HepG2 (cell line): Measurements from ENCODE around the gene CREBBP. TPM values are rescaled to one million over a fixed set of nuclear protein-coding genes. Genes with fewer than 3 reads are reported as not detected.

Experiments used
- ATAC-seq: fragments of 200-7000 bp; cut with Tn5 transposase; 3 replicates; pipeline ENCODE4 v1.9.1; 2020; ENCODE audit warnings: mild to moderate bottlenecking, moderate library complexity
- BruUV-seq: library from RNA; stranded (reverse); fragments of 400-500 nt; replicated peaks from 2 replicates; lab custom pipeline; 2021; lab: Mats Ljungman, UMichigan
- CTCF ChIA-PET: fragments of 300-600 bp; formaldehyde crosslinking; extraction: SDS; loops from one replicate; lab custom pipeline; 2021; ENCODE audit warnings: low total read pairs, inconsistent platforms, low intra/inter-chr PET ratio; lab: Yijun Ruan, JAX
- POLR2A ChIA-PET: fragments of 350-600 bp; sonication (Branson Sonifier 250); formaldehyde crosslinking; loops from one replicate; lab custom pipeline; 2020; ENCODE audit warnings: antibody characterized with exemption, inconsistent platforms; lab: Yijun Ruan, JAX
- DNase-seq: peaks from one replicate; pipeline ENCODE4 v3.0.0-alpha.2; 2015; ENCODE audit warnings: low spot score
- FAIRE-seq: peaks from 3 replicates; lab custom pipeline; 2011; peaks lifted over from hg19 to GRCh38; lab: Jason Lieb, UNC
- H2AFZ ChIP-seq: one replicate; pipeline ENCODE4 v1.6.1; 2011; ENCODE audit warnings: low read length, inconsistent platforms
- H3K27ac ChIP-seq: fragments of 300-600 bp; 3 replicates; pipeline ENCODE4 v1.8.0; 2011; ENCODE audit warnings: mixed run types, mild to moderate bottlenecking, mixed read lengths, low read length, inconsistent platforms; ENCODE audit not compliant: insufficient read depth; ENCODE audit errors: extremely low read length
- H3K27me3 ChIP-seq, 2 experiments: fragments of 200-600 bp in 1 of 2; 2 replicates in 1 of 2; 3 replicates in 1 of 2; pipeline versions ENCODE4 v1.6.0 to v1.8.0; 2011; ENCODE audit warnings: low read length in 2 of 2, mild to moderate bottlenecking in 2 of 2, moderate library complexity in 2 of 2, inconsistent platforms in 1 of 2; ENCODE audit not compliant: insufficient read depth in 2 of 2, control insufficient read depth in 1 of 2
- H3K36me3 ChIP-seq, 2 experiments: fragments of 200-600 bp in 1 of 2; replicated peaks in 1 of 2; 2 replicates in 1 of 2; 3 replicates in 1 of 2; pipeline versions ENCODE4 v1.5.1 to v1.8.0; 2011; ENCODE audit warnings: low read length in 2 of 2, inconsistent platforms in 1 of 2; ENCODE audit not compliant: insufficient read depth in 2 of 2, control insufficient read depth in 1 of 2
- H3K4me1 ChIP-seq: 2 replicates; pipeline ENCODE4 v1.5.1; 2012; ENCODE audit warnings: low read length, inconsistent platforms; ENCODE audit not compliant: insufficient read depth
- H3K4me2 ChIP-seq: 2 replicates; pipeline ENCODE4 v1.6.0; 2011; ENCODE audit warnings: low read depth, low read length, inconsistent platforms
- H3K4me3 ChIP-seq, 3 experiments: fragments of 200-600 bp in 1 of 3; sonication (generic), shearing (Covaris generic) in 1 of 3; replicated peaks in 1 of 3; 2 replicates each; pipeline ENCODE4 v1.5.1; 2011 to 2016; ENCODE audit warnings: low read length in 3 of 3, inconsistent platforms in 2 of 3, low read depth in 2 of 3, mild to moderate bottlenecking in 2 of 3, control low read depth in 1 of 3, mixed read lengths in 1 of 3; ENCODE audit not compliant: insufficient read depth in 1 of 3
- H3K79me2 ChIP-seq: one replicate; pipeline ENCODE4 v1.6.1; 2011; ENCODE audit warnings: low read length, inconsistent platforms; ENCODE audit not compliant: insufficient read depth
- H3K9ac ChIP-seq: 2 replicates; pipeline ENCODE4 v1.6.0; 2011; ENCODE audit warnings: mild to moderate bottlenecking, low read depth, low read length, inconsistent platforms; ENCODE audit not compliant: insufficient read depth
- H3K9me3 ChIP-seq: 2 replicates; pipeline ENCODE4 v1.5.1; 2012; ENCODE audit warnings: mild to moderate bottlenecking, low read length
- H4K20me1 ChIP-seq: 2 replicates; pipeline ENCODE4 v1.6.0; 2011; ENCODE audit warnings: inconsistent platforms, mild to moderate bottlenecking, low read length, moderate library complexity; ENCODE audit not compliant: insufficient read depth
- AKAP8 ChIP-seq: sonication (generic); formaldehyde crosslinking; IDR thresholded peaks from 2 replicates; pipeline ENCODE4 v1.5.1; 2020; ENCODE audit warnings: mild to moderate bottlenecking, missing genetic modification reagents
- KDM1A ChIP-seq: IDR thresholded peaks from 2 replicates; pipeline ENCODE4 v1.6.1; 2016; ENCODE audit warnings: missing compliant biosample characterization
- WGBS: methylation state at CpG from one replicate; pipeline ENCODE4 v1.1.6; 2017; ENCODE audit warnings: low lambda C conversion rate; 5-methylcytosine and 5-hydroxymethylcytosine counted together
- in situ Hi-C: cut with HindIII; loops from 2 replicates; pipeline ENCODE4 v1.10.0; 2017; ENCODE audit warnings: low pct_unique_long_range_greater_than_20kb; ENCODE audit not compliant: extremely low pct_ligation_motif_present
- intact Hi-C: fragments of 100-400 bp; cut with micrococcal nuclease; formaldehyde crosslinking; loops from one replicate; pipeline ENCODE4 v1.10.0; 2022; ENCODE audit not compliant: unreplicated experiment
- polyA plus RNA-seq, 8 experiments: library from polyadenylated mRNA; depleted of rRNA in 3 of 8; stranded (reverse) in 7 of 8; unstranded in 1 of 8; fragments of >200 nt; fragmentation: Illumina TruSeq in 4 of 8; extraction: Trizol in 4 of 8; gene quantifications; 2 replicates each; pipeline versions ENCODE4 v1.2.1 to v1.2.3, GENCODE V29; 2011 to 2016; ENCODE audit warnings: low read depth in 4 of 8, missing spikeins in 1 of 8, mixed read lengths in 1 of 8; ENCODE audit not compliant: insufficient read depth in 1 of 8
- total RNA-seq, 5 experiments: library from RNA; depleted of rRNA; stranded (reverse); fragments of >200 nt; fragmentation: Illumina TruSeq; extraction: Trizol; gene quantifications; 2 replicates each; pipeline ENCODE4 v1.2.3, GENCODE V29; 2016; ENCODE audit warnings: low read depth in 1 of 5
- TF ChIP-seq, protein P1 (sequence below): sonication (generic); formaldehyde crosslinking; IDR thresholded peaks from 2 replicates; pipeline ENCODE4 v1.5.1; 2020; ENCODE audit warnings: mild to moderate bottlenecking, moderate library complexity, missing genetic modification reagents

The CREBBP gene
- total and polyA plus RNA-seq, 2 of the 13 experiments (the other 11 are each of a cell fraction or from before 2014, with no cell fraction given), result 5.3 to 10.4 TPM

- TF ChIP-seq AKAP8 (CRISPR knock-in tag), result no peak
Observed at GRCh38 chr16:3691761-3692160, 188.8 kb downstream of the CREBBP start (continued).

DNA sequence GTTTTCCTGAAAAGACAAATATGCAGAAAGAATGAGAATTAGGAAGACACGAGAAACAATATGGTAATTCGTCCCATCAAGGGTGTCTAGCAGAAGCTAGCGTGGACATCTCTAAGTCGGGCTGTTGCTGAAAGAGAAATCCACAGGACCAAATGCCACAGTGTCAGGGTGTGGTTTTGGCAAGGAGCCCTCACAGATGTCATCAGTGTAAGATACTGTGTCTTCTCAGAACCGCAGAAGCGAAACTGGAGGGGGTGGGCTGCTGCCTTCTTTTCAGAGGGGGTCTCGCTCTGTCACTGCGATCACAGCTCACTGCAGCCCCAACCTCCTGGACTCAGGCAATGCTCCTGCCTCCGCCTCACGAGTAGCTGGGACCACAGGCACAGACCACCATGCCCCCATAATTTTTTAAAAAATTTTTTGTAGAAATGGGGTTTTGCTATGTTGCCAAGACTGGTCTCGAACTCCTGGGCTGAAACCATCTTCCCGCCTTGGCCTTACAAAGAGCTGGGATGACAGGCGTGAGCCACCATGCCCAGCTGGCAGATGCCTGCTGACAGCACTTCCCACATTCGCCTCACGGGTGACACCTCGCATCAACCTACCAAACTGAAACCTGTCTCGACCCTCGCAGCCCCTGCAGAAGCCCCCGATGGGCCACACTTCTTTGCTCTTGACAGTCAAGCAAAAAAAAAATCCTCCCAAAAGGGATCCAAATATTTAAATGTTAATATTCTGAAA, 189.4 kb downstream of the CREBBP start:
- ATAC-seq (no peak), DNase-seq (no peak), FAIRE-seq (no peak)
- Histone ChIP-seq H4K20me1 (no peaks in the 10 kb centered on the region), H3K36me3 (peaks cover 22 to 37% of the 10 kb centered on the region in 2 experiments), H3K9ac (no peak overlapping the region), H2AFZ (no peak overlapping the region), H3K27me3 (no peaks in the 10 kb centered on the region; a peak in 1 of 5 replicates), H3K4me1 (peaks cover 35% of the 10 kb centered on the region), H3K4me2 (no peak overlapping the region), H3K27ac (no peak overlapping the region), H3K9me3 (no peaks in the 10 kb centered on the region), H3K79me2 (peaks cover 21% of the 10 kb centered on the region), H3K4me3 (no peak overlapping the region)
- in situ Hi-C loops, result no loop called here
- ChIA-PET POLR2A (no interaction called here), CTCF (interaction anchor here (2.0 kb wide), 1 partner anchor 218 kb away, joined by 7 read pairs; no protein-coding TSS in a partner anchor)
- BruUV-seq, result no TSS peak
- 88% methylated on average over 17 of the region's 19 CpGs for WGBS
- TF ChIP-seq KDM1A (CRISPR knock-in tag), result no peak
- TF ChIP-seq, protein P1, sequence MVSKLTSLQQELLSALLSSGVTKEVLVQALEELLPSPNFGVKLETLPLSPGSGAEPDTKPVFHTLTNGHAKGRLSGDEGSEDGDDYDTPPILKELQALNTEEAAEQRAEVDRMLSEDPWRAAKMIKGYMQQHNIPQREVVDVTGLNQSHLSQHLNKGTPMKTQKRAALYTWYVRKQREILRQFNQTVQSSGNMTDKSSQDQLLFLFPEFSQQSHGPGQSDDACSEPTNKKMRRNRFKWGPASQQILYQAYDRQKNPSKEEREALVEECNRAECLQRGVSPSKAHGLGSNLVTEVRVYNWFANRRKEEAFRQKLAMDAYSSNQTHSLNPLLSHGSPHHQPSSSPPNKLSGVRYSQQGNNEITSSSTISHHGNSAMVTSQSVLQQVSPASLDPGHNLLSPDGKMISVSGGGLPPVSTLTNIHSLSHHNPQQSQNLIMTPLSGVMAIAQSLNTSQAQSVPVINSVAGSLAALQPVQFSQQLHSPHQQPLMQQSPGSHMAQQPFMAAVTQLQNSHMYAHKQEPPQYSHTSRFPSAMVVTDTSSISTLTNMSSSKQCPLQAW (CRISPR knock-in tag), result peak; percentile 5; the same call in 1 of the 2 replicates
- intact Hi-C loops, result loop anchor here (2.0 to 10.0 kb wide), 3 partner anchors 26 to 424 kb away; partner anchors contain the start of genes ADCY9 and TRAP1
